ENCODE results near the gene BRAF.
"Not testable (repeated sequence)": the region's sequence is repeated elsewhere in the genome, so short reads cannot be mapped to it uniquely, and the experiment has no call there.

BRAF gene

DNA sequence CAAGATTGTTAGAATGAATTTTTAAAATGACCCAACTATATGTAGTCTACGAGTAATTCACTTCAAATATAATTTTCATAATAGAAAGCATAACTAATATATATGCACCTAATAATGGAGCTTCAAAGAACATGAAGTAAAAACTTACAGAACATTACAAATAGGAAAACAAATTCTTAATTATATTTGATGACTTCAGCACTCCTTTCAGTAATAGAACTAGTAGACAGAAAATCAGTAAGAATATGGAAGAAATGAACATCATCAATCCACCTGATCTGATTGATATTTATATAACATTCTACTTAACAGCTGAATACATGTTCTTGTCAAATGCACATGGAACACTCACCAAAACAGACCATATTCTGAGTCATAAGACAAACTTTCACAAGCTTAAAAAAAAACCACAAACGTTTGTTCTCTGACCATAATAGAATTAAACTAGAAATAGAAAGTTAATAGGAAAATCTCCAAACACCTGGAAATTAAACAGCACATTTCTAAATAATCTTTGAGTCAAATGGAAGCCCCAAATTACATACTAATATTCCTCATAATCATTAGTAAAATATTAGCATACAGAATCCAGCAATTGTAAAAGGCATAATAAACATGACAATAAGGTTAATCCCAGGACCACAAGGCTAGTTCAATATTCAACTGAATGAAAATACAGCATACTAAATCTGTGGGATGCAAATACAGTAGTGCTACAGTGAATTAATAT, 48.0 kb downstream of the BRAF start:
- no peak for DNase-seq

DNA sequence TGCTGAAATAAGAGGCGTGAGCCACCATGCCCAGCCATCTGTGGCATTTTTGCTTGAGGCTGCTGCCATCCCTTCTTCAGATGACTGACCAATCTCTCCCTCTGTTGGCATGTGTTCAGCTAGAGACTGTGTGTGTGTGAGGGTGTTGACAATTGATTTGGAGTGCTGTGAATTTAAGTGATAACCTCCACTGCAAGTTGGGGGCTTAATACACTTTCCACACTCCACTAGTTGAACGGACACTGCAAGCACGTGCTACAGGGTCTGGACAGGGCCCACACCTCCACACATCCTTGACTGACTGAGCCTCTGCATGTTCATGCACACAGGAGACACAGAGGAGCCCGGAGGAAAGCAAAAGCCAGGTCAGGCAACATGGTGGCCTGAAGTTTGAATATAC, 51.3 kb downstream of the BRAF start:
- no peak for DNase-seq

GRCh38 chr7:140870003-140870402, 54.7 kb downstream of the BRAF start:
- no peak for DNase-seq

DNA sequence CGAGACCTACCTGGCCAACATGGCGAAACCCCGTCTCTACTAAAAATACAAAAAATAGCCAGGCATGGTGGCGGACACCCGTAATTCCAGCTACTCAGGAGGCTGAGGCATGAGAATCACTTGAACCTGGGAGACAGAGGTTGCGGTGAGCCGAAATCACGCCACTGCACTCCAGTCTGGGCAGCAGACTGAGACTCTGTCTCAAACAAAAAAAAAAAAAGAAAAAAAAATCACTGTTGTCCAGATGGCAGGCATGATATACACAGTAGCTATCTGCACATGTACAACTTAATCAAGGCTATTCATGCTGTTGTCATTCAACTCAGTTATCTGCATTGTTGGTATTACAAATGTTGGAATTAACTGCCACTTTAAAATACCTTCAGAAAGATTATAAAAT, 55.3 kb downstream of the BRAF start:
- DNase-seq: no peak

GRCh38 chr7:140867467-140868462, 57.0 kb downstream of the BRAF start:
- DNase-seq: no peak

DNA sequence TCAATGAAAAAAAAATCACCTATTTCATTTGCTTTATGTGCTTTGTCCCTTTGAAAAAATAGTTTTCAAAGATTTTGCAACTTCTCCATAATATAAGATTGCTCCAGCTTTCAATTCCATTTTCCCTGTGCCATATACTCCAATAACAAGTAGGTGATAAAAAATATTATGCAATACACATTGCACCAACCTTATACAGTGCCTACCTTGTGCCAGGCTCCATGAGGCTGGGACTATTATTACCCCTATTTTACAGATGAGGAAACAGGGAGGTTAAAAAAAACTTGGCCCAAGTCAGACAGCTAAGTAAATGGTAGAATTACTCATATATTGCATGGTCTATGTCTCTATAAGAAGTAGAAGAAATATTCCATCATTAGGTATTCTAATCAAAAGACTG, 57.8 kb downstream of the BRAF start:
- no peak for DNase-seq

DNA sequence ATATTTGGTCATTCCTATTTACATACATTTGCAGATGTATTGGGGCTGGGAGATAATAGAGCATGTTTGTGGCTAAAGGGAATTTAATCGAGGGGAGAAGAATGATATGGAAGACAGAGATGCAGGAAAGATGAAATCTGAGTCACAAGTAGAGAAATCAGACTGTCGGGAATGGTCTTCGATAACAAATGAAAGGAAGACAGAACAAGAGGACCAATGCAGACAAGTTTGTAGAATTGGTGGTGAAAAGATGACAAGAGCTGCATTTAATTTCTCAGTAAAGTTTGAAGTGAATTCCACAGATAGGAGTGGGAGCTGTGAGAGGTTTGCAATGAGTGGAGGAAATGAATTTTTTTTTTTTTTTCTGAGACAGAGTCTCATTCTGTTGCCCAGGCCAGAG, 60.0 kb downstream of the BRAF start:
- DNase-seq: no peak

DNA sequence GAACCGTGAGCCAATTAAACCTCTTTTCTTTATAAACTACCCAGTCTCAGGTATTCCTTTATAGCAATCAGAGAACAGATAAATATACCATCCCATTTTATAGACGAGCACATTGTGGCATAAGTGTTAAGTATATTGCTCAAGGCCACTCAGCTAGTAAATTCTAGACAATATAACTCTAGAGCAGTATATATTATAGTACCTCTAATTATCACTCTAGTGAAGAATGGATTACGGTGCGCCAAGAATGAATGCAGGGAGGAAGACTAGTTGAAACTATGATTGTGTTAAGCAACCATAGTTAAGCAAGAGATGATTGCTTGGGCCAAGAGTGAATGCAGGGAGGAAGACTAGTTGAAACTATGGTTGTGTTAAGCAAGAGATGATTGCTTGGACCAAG, 60.9 kb downstream of the BRAF start:
- DNase-seq: no peak

GRCh38 chr7:140863184-140863583, 61.5 kb downstream of the BRAF start:
- no peak for DNase-seq

GRCh38 chr7:140857048-140857447, 67.7 kb downstream of the BRAF start:
- DNase-seq: no peak

GRCh38 chr7:140841166-140841715, 83.5 kb downstream of the BRAF start:
- no peak for DNase-seq

DNA sequence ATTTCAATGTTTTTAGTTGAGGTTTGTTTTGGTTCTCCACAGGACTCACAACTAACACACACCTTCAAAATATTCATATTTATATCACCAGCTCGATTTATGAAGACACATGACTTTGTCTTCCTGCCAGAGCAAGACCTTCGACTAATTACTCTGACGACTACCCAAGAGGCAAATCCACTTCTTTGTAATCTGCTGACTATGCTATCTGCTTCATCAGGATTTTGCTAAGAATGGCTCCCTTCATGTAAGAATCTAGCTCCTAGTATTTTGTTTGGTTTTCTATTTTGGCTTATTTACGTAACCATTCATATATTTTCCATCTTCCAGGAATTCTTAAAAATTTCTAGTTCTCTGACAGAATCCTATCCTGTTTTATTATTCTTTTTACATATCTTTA, 93.0 kb downstream of the BRAF start:
- DNase-seq: no peak

DNA sequence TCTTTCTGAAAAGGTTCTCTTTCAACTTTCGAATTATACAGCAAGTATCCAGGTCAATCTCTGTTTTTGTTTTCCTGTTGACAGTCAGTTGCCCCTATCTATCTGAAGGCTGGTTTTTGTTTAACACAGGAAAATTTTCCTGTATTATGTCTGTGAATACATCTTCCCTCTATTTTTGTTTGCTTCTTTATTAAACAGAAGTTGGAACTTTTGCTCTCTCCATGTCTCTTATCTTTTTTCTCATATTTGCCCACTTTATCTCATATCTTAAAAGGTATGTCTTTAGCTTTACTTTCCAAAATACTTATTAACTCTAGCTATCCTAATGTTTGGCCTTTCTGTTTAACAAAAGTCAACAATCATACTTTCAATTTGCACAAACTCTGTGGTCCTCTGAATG, 95.0 kb downstream of the BRAF start:
- no peak for DNase-seq

DNA sequence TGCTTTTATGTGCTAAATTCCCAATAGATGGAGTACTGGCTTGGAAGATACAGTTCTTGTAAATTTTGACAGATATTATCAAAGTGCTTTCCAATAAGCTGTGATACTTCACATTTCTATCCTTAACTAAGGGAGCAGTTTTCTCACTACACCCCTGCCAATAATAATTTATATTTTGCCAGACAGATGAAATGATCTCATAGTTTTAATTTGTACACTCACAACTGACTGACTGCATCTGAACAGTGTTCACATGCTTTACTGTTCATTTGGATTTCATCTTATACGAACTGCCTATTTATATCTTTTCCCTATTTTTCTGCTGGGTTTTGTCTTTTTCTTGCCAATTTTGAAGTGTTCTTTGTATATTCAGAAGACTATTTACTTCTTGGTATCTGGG, 96.0 kb downstream of the BRAF start:
- no peak for DNase-seq

DNA sequence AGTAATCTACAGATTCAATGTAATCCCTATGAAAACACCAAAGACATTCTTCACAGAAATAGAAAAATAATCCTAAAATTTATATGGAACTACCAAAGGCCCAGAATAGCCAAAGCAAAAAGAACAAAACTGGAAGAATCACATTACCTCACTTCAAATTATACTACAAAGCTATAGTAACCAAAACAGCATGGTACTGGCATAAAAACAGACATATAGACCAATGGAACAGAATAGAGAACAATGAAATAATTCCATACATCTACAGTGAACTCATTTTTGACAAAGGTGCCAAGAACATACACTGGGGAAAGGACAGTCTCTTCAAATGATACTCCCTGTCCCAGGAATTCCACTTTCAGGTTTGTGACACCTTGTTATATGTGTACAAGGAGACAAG, 107.3 kb downstream of the BRAF start:
- not testable (repeated sequence) for DNase-seq

- peak; percentile 41 to 53 for DNase-seq
Measured at GRCh38 chr7:140810830-140811556, 113.7 kb downstream of the BRAF start.

- DNase-seq: no peak
Measured at GRCh38 chr7:140810385-140810784, 114.3 kb downstream of the BRAF start.

DNA sequence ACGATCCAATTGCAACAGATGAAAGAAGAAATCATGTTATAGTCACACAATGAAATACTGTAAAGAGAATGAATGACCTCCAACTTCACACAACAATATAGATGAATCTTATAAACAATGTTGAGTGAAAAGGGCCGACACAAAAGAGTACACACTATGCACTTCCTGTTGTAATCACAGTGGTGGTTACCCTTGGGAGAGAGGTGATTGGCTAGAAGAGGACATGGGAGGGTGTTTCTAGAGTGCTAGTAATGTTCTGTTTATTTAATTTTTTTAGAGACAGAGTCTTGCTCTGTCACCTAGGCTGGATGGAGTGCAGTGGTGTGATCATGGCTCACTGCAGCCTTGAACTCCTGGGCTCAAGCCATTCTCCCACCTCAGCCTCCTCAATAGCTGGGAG, 145.8 kb downstream of the BRAF start:
- no peak for DNase-seq

- no peak for DNase-seq
Measured at GRCh38 chr7:140778568-140778967, 146.2 kb downstream of the BRAF start.

GRCh38 chr7:140774371-140774770, 150.4 kb downstream of the BRAF start:
- no peak for DNase-seq

DNA sequence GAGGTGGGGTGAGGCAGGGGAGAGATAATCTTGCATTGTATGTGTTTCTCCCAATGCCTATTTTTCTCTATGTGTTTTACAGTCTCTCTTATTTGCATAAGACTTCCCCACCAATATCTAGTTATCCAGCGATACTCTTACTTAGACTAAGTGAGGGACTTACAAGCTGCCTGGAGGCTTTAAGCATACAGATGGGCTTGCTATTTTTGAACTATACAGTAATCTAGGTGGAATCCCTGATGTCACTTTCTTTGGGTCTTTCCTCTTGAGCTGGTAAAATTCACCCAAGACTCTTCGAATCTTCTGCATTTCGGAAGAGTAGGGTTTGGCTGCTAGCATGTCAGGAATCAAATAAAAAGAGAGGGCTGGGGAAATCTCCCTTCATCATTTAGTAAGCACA, 151.6 kb downstream of the BRAF start:
- no peak for DNase-seq

DNA sequence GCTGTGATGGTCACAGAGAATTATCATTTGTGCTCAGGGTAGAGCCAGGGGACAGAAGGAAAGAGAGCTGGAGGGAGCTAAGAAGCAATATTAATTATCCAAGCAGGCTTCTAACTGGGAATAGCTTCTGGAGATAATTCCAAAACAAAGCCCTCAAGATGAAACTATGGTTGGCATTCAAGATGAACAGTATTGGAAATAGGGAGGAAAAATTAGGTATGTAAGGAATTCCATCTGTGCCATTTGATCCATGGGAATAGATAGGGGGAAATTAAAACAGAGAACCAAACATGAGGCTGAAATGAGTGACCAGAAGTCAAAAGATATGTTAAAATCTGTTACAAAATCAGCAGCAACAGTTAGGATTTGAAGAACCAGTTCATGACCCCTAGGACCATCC, 152.9 kb downstream of the BRAF start:
- no peak for DNase-seq

- DNase-seq: no peak
Measured at GRCh38 chr7:140769852-140770251, 154.9 kb downstream of the BRAF start.
